ENCODE measurements around the gene CYSTM1. TPM values are rescaled to one million over a fixed set of nuclear protein-coding genes. Genes with fewer than 3 reads are reported as not detected.

The CYSTM1 gene
- total RNA-seq, 1 donor from 2014 or later: 51.6 TPM

GRCh38 chr5:140253985-140254384 lies 79.0 kb downstream of the CYSTM1 start:
- Histone ChIP-seq H3K4me1 (peaks cover 30% of the 10 kb centered on the region), H3K9me3 (no peaks in the 10 kb centered on the region), H3K36me3 (peaks cover 0 to 12% of the 10 kb centered on the region in 2 donors), H3K27me3 (no peaks in the 10 kb centered on the region), H3K4me3 (no peak overlapping the region), H3K27ac (peak overlapping the region; percentile 42)
- no peak for DNase-seq (ENCODE audit: extremely low spot score in 2 of 2)
- intact Hi-C loops (cut with DNase I): no loop called here
- TF ChIP-seq POLR2AphosphoS5 (IDR thresholded peaks at IDR 0.05; ENCODE audit: insufficient read depth in 1 of 2, low read depth in 1 of 2): peak in 1 of 2 donors; percentile 68
- TF ChIP-seq CTCF (IDR thresholded peaks at IDR 0.05): no peak

- no peak overlapping the region for H3K27ac ChIP-seq
- TF ChIP-seq POLR2A (IDR thresholded peaks at IDR 0.05): no peak
- no peak for TF ChIP-seq POLR2AphosphoS5 (IDR thresholded peaks at IDR 0.05; ENCODE audit: insufficient read depth in 1 of 2, low read depth in 1 of 2)
- no peak for TF ChIP-seq CTCF (IDR thresholded peaks at IDR 0.05)
- intact Hi-C loops (cut with DNase I): no loop called here
- H3K27me3 ChIP-seq: no peaks in the 10 kb centered on the region
- H3K36me3 ChIP-seq: peaks cover 0 to 3% of the 10 kb centered on the region in 2 donors
- H3K4me1 ChIP-seq: peaks cover 30% of the 10 kb centered on the region
- H3K4me3 ChIP-seq: no peak overlapping the region
- peak in 1 of 2 donors; percentile 29 for DNase-seq (ENCODE audit: extremely low spot score in 2 of 2)
- H3K9me3 ChIP-seq: no peaks in the 10 kb centered on the region
Observed at GRCh38 chr5:140255460-140256157, 80.6 kb downstream of the CYSTM1 start.

GRCh38 chr5:140256726-140257125 lies 81.7 kb downstream of the CYSTM1 start:
- intact Hi-C loops (cut with DNase I): no loop called here
- DNase-seq (ENCODE audit: extremely low spot score in 2 of 2): peak in 1 of 2 donors; percentile 52
- Histone ChIP-seq H3K27me3 (no peaks in the 10 kb centered on the region), H3K4me1 (peaks cover 35% of the 10 kb centered on the region), H3K36me3 (peaks cover 0 to 3% of the 10 kb centered on the region in 2 donors), H3K9me3 (no peaks in the 10 kb centered on the region), H3K4me3 (no peak overlapping the region), H3K27ac (no peak overlapping the region)
- TF ChIP-seq POLR2A (IDR thresholded peaks at IDR 0.05) (no peak), CTCF (IDR thresholded peaks at IDR 0.05) (no peak), POLR2AphosphoS5 (IDR thresholded peaks at IDR 0.05; ENCODE audit: insufficient read depth in 1 of 2, low read depth in 1 of 2) (no peak)

GRCh38 chr5:140258016-140258415 lies 83.0 kb downstream of the CYSTM1 start:
- no peak overlapping the region for H3K4me3 ChIP-seq
- intact Hi-C loops (cut with DNase I): no loop called here
- H3K4me1 ChIP-seq: peaks cover 36% of the 10 kb centered on the region
- peaks cover 0 to 3% of the 10 kb centered on the region in 2 donors for H3K36me3 ChIP-seq
- no peaks in the 10 kb centered on the region for H3K27me3 ChIP-seq
- DNase-seq (ENCODE audit: extremely low spot score in 2 of 2): peak in 1 of 2 donors; percentile 8
- TF ChIP-seq POLR2AphosphoS5 (IDR thresholded peaks at IDR 0.05; ENCODE audit: insufficient read depth in 1 of 2, low read depth in 1 of 2): no peak
- no peak for TF ChIP-seq CTCF (IDR thresholded peaks at IDR 0.05)
- no peak for TF ChIP-seq POLR2A (IDR thresholded peaks at IDR 0.05)
- H3K27ac ChIP-seq: no peak overlapping the region
- no peaks in the 10 kb centered on the region for H3K9me3 ChIP-seq

GRCh38 chr5:140258873-140259272 lies 83.9 kb downstream of the CYSTM1 start:
- Histone ChIP-seq H3K9me3 (no peaks in the 10 kb centered on the region), H3K27ac (no peak overlapping the region), H3K4me3 (no peak overlapping the region), H3K36me3 (peaks cover 0 to 3% of the 10 kb centered on the region in 2 donors), H3K27me3 (no peaks in the 10 kb centered on the region), H3K4me1 (peaks cover 27% of the 10 kb centered on the region)
- intact Hi-C loops (cut with DNase I): no loop called here
- TF ChIP-seq CTCF (IDR thresholded peaks at IDR 0.05) (no peak), POLR2AphosphoS5 (IDR thresholded peaks at IDR 0.05; ENCODE audit: insufficient read depth in 1 of 2, low read depth in 1 of 2) (no peak), POLR2A (IDR thresholded peaks at IDR 0.05) (no peak)
- peak in 1 of 2 donors; percentile 1 for DNase-seq (ENCODE audit: extremely low spot score in 2 of 2)
